A673 (cell line): Measurements from ENCODE around the gene MDN1. TPM values are rescaled to one million over a fixed set of nuclear protein-coding genes. Genes with fewer than 3 reads are reported as not detected.

Experiments used
- BruUV-seq: library from RNA; stranded (reverse); fragments of 400-500 nt; replicated peaks from 2 replicates; lab custom pipeline; 2021; lab: Mats Ljungman, UMichigan
- CTCF ChIA-PET: fragments of 300-600 bp; sonication (Branson Sonifier 250); formaldehyde crosslinking; loops from one replicate; lab custom pipeline; 2022; ENCODE audit warnings: antibody characterized with exemption; lab: Charles Lee
- POLR2A ChIA-PET: fragments of 300-600 bp; sonication (Branson Sonifier 250); formaldehyde crosslinking; loops from one replicate; lab custom pipeline; 2022; ENCODE audit warnings: antibody characterized with exemption; ENCODE audit not compliant: low non-redundant PET; lab: Charles Lee
- DNase-seq: peaks from one replicate; pipeline ENCODE4 v3.0.0-alpha.2; 2015; ENCODE audit warnings: low spot score
- H3K27ac ChIP-seq: fragments of 200-600 bp; sonication (generic); 2 replicates; pipeline ENCODE4 v1.5.1; 2016; ENCODE audit warnings: mixed run types, low read depth, mild to moderate bottlenecking, mixed read lengths, antibody characterized with exemption, low read length; ENCODE audit not compliant: poor library complexity, severe bottlenecking
- H3K27me3 ChIP-seq: fragments of 200-600 bp; sonication (generic); replicated peaks from 2 replicates; pipeline ENCODE4 v1.6.1; 2017; ENCODE audit warnings: mixed run types, low read depth, mild to moderate bottlenecking, mixed read lengths, antibody characterized with exemption, low read length; ENCODE audit not compliant: insufficient read depth, poor library complexity
- H3K36me3 ChIP-seq: fragments of 200-600 bp; sonication (generic); 2 replicates; pipeline ENCODE4 v1.6.1; 2016; ENCODE audit warnings: mixed run types, mild to moderate bottlenecking, mixed read lengths, antibody characterized with exemption, low read length; ENCODE audit not compliant: insufficient read depth, poor library complexity, severe bottlenecking
- H3K4me1 ChIP-seq: fragments of 200-600 bp; sonication (generic); 2 replicates; pipeline ENCODE4 v1.6.1; 2017; ENCODE audit warnings: mixed run types, mild to moderate bottlenecking, mixed read lengths, antibody characterized with exemption, low read length; ENCODE audit not compliant: insufficient read depth, poor library complexity, severe bottlenecking
- H3K4me3 ChIP-seq: fragments of 200-600 bp; sonication (generic); 2 replicates; pipeline ENCODE4 v1.5.1; 2016; ENCODE audit warnings: low read depth, mixed run types, mild to moderate bottlenecking, mixed read lengths, low read length; ENCODE audit not compliant: poor library complexity, severe bottlenecking
- H3K9me3 ChIP-seq: fragments of 200-600 bp; sonication (generic); 2 replicates; pipeline ENCODE4 v1.6.1; 2016; ENCODE audit warnings: mixed run types, low read depth, mild to moderate bottlenecking, mixed read lengths, antibody characterized with exemption, low read length; ENCODE audit not compliant: poor library complexity, severe bottlenecking
- CTCF ChIP-seq: fragments of 300-800, 200-600 bp; sonication (generic); conservative IDR thresholded peaks from 2 replicates; pipeline ENCODE4 v1.5.1; 2017; ENCODE audit warnings: low read depth, mild to moderate bottlenecking, antibody characterized with exemption, low read length, moderate library complexity, mixed read lengths
- EZH2 ChIP-seq: fragments of 200-600 bp; sonication (generic); IDR thresholded peaks from 2 replicates; pipeline ENCODE4 v1.6.1; 2017; ENCODE audit warnings: borderline replicate concordance, low read depth, mild to moderate bottlenecking, mixed read lengths, antibody characterized with exemption, low read length; ENCODE audit not compliant: poor library complexity, severe bottlenecking
- intact Hi-C: fragments of 100-400 bp; cut with micrococcal nuclease; formaldehyde crosslinking; loops from one replicate; pipeline ENCODE4 v1.10.0; 2022; ENCODE audit not compliant: unreplicated experiment
- total RNA-seq: library from RNA; stranded (reverse); gene quantifications from 2 replicates; pipeline ENCODE4 v1.2.3, GENCODE V29; 2021

MDN1 gene
- total RNA-seq, 1 experiment from 2014 or later: 64.4 TPM

DNA sequence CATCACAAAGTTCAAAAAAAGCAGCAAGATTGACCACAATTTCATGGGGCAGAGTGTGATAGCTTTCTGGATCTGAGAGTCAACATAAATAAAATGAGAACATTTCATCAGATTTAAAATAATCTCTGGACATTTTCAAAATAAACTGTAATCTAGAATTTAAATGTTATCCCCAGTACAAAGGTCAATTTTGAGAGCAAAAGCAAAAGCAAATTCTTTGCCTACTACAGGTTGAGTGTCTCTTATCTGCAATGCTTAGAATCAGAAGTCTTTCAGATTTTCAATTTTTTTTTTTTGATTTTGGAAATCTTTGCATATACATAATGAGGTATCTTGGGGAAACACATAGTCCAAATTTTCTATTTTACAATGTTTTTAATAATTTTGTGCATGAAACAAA, 113.5 kb downstream of the MDN1 start:
- no peak for DNase-seq
- ChIA-PET POLR2A (no interaction called here), CTCF (no interaction called here)
- intact Hi-C loops: no loop called here
- Histone ChIP-seq H3K4me3 (no peak overlapping the region), H3K27ac (no peak overlapping the region), H3K9me3 (no peaks in the 10 kb centered on the region), H3K27me3 (no peaks in the 10 kb centered on the region), H3K36me3 (peaks cover 55% of the 10 kb centered on the region), H3K4me1 (no peaks in the 10 kb centered on the region)
- BruUV-seq: no TSS peak
- no peak for TF ChIP-seq CTCF
- no peak for TF ChIP-seq EZH2

DNA sequence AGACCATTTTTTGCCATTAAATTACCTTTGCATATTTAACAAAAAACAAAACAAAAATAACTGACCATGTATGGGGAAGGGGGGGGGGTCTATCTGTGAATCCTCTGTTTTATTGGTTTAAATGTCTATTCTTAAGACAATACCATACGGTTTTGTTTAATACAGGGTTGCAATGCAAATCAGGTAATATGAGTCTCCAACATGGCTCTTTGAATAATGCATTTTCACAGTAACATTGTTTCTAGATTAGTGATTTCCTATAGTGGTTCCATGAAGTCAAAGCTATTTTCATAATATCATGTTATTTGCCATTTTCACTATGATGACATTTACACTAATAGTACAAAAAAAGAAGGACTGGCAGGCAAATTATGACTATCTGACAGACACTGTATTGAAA, 116.3 kb downstream of the MDN1 start:
- BruUV-seq: no TSS peak
- ChIA-PET CTCF (no interaction called here), POLR2A (no interaction called here)
- Histone ChIP-seq H3K9me3 (no peaks in the 10 kb centered on the region), H3K27me3 (no peaks in the 10 kb centered on the region), H3K4me3 (no peak overlapping the region), H3K4me1 (no peaks in the 10 kb centered on the region), H3K36me3 (peaks cover 63% of the 10 kb centered on the region), H3K27ac (no peak overlapping the region)
- intact Hi-C loops: no loop called here
- no peak for DNase-seq
- no peak for TF ChIP-seq CTCF
- no peak for TF ChIP-seq EZH2

DNA sequence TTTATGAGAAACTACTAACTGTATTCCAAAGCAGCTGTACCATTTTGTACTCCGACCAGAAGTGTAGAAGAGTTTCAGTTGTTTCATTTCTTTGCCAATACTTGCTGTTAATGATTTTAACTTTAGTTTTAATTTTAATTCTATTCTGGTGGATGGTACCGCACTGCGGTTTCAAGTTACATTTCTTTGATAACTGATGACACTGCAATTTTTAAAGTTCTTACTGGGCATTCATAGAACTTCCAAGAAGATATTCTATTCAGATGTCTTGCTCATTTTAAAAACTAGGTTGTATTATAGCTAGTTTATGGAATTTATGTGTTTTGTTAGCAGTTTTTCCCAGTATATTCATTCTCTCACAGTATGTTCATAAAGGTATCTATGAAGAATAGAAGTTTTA, 117.2 kb downstream of the MDN1 start:
- no TSS peak for BruUV-seq
- Histone ChIP-seq H3K4me1 (no peaks in the 10 kb centered on the region), H3K27me3 (no peaks in the 10 kb centered on the region), H3K36me3 (peaks cover 60% of the 10 kb centered on the region), H3K27ac (no peak overlapping the region), H3K4me3 (no peak overlapping the region), H3K9me3 (no peaks in the 10 kb centered on the region)
- ChIA-PET POLR2A (no interaction called here), CTCF (no interaction called here)
- TF ChIP-seq EZH2 (no peak), CTCF (no peak)
- intact Hi-C loops: no loop called here
- no peak for DNase-seq
